Stimulated activated naive CD4-positive, alpha-beta T cell (primary cell): ENCODE results near the gene GAST.

Source experiments
- DNase-seq, 6 experiments: peaks; one replicate each; lab custom pipeline; 2025; lab: John Stamatoyannopoulos, UW

Gene GAST

DNA sequence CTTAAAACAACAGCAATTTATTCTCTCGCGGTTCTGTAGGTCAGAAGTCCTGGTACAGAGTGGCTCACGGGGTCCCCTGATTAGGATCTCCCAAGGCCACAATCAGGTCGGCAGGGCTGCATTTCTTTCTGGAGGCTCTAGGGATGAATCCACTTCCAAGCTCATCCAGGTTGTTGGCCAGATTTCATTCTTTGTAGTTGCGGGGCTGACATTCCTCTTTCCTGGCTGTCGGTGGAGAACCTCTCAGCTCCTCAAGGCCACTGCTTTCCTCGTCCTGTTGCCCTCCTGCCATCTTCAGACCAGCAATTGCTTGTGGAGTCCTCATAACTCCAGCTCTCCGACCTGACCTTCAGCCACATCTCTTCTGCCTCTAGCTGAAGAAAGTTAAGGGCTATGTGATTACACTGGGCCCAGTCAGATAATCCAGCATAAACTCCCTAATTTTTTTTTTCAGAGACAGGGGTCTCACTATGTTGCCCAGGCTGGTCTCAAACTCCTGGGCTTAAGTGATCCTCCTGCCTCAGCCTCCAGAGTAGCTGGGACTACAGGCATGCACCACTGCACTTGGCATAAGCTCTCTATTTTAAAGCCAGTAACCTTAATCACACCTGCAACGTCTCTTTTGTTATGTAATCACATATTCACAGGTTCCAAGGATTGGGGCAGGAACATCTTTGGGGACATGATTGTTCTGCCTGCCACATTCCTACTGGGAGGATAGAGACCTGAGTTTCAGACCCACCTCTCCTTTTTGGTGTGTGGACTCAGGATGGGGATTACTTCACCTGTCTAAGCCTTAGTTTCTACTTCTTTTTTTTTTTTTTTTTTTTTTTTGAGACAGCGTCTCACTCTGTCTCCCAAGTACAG, 4.1 kb upstream of the GAST start:
- no peak for DNase-seq

- DNase-seq, result no peak
Observed at GRCh38 chr17:41710472-41711090, 1.6 kb upstream of the GAST start.

DNA sequence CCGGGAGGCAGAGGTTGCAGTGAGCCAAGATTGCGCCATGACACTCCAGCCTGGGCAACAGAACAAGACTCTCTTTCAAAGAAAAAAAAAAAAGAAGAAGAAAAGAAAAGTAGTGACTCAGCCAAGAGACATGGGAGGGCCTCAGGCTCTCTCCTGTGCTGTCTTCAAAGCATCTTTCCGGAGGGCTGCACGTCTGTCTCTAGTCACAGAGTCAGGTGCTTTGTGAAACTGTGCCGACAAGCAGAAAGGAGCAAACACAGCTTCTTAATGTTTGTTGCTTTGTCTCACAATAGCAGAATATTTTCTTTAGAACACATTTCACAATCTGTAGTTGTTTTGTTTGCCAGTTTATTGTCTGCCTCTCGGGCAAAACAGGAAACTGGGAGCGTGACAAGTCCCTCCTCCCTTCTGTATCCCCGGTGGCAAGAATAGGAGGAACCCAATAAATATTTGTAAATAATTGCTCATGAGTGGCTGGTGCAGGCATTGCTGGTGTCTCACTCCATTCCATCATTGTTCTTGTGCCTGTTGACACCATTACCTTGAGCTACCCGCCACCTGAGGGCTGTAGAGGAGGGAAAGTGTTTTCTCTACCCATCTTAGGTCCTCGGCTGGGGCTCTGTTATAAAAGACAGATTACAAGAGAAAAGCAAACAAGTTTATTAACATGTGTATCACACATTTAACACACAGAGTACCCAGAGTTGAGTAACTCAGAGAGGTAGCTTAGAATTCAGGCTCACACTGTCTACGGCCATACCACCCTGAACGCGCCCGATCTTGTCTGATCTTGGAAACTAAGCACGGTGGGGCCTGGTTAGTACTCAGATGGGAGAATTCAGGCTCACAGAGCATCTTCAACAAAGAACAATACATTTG, 5.5 kb downstream of the GAST start:
- peak in 2 of 6 experiments; percentile 13 to 17 for DNase-seq

- no peak for DNase-seq
Observed at GRCh38 chr17:41718287-41718645, 6.1 kb downstream of the GAST start.

GRCh38 chr17:41722231-41722630, 10.1 kb downstream of the GAST start:
- no peak for DNase-seq

DNA sequence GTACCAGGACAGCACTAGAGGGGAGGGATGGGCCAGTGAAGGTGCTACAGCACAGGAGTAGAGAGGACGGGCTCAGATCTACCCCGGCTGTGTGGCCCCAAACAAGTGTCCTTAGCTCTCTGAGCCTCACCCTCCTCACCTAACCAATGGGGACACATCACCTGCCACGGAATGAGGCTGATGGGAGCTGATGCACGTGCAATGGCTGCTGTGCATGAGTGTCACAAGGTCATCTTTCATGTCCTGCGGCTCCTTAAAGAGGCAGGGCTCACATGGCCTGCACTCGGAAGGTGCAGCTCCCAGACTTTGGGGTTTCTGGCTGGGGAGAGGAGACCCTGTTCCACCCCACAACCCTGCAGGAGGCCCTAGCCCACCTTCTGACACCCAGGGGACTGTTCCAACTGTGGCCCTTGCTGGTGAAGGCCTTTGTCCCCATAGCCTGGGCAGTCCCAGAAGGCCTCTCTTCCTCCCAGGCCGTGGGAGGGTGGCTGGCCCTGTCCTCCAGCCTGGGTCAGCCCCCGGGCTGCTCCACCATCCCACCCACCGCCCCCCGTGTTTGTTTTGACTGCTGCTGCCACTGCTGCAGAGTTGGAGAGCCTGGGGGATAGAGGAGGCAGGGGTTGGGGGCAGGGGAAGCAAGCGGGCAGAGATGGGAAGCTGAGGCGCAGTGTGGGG, 11.8 kb downstream of the GAST start:
- DNase-seq, result no peak

DNA sequence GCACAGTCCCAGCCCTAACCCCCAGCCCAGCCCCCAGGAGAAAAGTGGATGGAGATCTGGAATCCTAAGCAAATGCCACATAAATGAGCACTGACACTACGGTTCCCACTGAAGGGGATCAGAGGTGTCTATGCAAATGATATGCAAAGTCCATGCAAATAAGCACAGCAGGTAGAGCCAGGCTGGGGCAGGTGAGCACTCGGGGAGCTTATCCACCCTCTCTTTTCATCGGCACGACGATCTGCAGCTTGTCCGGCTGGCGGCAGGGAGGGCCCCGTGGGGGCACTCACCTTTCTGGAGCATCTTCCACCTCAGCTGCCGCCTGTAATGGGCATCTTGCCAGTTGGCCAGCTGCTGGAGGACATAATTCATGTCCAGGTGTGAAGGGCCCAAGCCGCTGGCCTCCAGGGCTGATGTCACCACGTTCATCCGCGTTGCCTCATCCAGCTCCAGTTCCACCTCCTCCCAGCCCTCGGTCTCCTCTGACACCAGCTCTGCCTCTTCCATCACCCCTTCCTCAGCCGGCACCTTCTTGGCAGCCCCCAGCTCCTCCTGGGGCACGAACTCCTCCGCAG, 12.4 kb downstream of the GAST start:
- DNase-seq, result no peak

DNA sequence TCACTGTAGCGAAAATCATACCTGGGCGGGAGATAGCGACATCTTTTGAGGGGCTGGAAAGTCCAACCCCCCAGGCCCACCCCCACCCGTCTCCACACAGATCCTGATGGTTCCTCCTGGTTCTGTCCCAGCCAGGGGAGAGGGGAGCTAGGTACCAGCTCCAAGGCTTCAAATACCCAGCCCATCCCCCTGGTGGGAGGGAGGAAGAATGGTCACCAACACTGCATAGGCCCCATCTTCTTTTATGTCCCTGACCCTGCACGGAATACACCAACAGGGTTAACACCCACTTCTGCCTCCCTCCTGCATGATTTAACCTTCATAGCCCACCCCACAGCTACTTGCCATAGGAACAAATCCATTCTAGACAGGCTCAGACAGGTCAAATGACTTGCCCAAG, 13.0 kb downstream of the GAST start:
- DNase-seq, result no peak

GRCh38 chr17:41728056-41728455, 15.9 kb downstream of the GAST start:
- DNase-seq, result no peak

- DNase-seq, result no peak
Observed at GRCh38 chr17:41730479-41730878, 18.3 kb downstream of the GAST start.

GRCh38 chr17:41731836-41732235, 19.7 kb downstream of the GAST start:
- DNase-seq, result no peak

GRCh38 chr17:41733348-41734138, 21.4 kb downstream of the GAST start:
- DNase-seq, result no peak

DNA sequence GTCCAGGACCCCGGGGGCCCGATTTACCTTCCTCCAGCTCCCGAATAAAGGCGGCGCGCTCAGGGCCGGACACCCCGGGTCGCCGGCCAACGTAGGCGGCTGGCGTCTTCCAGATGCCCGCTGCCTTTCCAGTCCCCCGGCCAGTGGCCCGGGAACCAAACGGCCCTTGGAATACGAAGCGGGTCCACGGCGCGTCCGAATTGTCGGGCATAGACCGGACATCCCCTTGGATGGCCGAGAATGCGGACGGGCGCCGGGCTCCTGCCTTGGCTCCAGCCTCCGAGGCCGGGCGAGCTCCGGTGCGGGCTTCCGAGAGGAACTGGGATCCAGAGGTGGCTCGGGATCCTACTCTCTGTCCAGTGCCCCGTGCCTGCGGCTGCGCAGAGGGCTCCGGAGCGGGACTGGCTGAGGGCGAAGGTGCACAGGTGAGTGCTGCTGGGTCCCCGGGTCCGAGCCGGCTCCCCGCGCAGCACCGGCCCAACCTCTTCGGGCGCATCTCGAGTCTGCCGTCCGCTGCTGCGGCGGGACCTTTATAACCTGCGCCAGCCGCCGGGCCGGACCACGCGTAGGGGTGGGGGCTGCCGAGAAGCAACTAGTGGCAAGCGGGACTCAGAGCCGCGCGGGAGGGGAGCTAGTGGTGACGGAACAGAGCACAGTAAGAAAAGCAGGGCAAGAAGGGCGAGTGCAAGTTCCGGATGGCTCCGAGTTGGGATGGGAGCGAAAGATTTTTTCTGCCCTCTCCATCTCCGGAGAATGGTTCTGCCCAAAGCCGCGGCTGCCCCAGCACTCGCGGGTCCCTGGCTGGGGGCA, 22.2 kb downstream of the GAST start, which contains the start of gene HAP1:
Gene HAP1, minus strand, starts transcription at position 505 of the 810 bp plus-strand sequence. Its CDS starts 9 bp downstream, at position 496.
- DNase-seq, result peak in 2 of 6 experiments; percentile 1 to 13

GRCh38 chr17:41734949-41735313, 22.8 kb downstream of the GAST start:
- DNase-seq, result no peak

GRCh38 chr17:41735744-41736143, 23.6 kb downstream of the GAST start:
- no peak for DNase-seq

- DNase-seq, result peak in 1 of 6 experiments; percentile 25
Observed at GRCh38 chr17:41736983-41737679, 25.0 kb downstream of the GAST start.

DNA sequence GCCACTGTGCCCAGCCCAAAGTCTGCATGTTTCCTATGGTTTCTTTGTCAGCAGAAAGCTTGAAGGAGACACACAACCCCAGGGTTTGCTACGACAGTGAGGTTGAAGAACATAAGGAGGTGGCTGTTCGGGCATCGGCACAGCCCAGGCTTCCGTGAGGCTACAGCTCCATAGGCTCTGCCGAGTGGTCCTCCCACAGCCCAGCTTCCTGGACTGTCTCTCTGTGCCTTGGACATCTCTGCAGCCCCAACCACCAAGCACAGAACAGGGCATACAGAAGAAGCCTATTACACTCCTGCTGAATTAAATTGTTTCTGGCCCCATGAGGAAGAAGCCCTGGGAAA, 25.5 kb downstream of the GAST start:
- peak in 1 of 6 experiments; percentile 38 for DNase-seq

DNA sequence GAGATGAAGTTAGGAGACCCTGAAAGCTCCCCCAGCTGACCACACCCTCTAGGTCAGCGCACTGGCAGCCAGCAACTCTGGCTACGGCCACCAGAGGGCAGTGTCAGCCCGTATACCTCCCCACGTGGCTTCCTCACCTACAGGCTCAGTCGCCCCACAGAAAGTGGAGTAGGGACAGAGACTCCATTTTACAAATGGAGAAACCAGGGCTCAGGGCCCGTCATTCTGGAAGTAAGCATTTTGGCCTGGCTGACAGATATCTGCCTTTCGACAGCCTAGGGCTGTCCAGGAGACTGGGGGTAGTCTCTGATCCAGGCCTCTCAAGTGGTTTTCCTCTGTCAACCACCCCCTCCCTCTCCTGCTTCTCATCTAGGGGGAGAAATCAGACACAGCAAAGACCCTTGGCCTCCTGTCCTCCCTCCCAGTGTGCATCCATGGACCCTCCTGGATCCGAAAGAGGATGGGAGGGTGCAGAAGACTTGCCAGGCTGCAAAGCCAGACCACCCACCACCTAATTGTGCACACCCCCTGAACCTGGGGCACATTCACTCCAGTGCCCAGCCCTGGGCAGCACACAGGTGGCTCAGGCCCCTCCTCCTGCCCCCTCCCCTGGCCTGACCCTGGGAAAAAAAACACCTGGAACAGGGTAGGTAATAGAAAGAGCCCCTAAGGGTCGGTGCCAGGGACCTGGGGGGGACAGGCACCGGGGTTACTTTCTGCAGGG, 26.1 kb downstream of the GAST start:
- peak; percentile 46 to 85 (median 72) for DNase-seq

GRCh38 chr17:41738801-41739112, 26.6 kb downstream of the GAST start:
- no peak for DNase-seq
